H1 (cell line): Measurements from ENCODE around the gene SOS1.

Experiments used
- CBX5 ChIP-seq: fragments of 300-800, 300-1000 bp; sonication (generic); IDR thresholded peaks from 2 replicates; pipeline ENCODE4 v1.7.1; 2016; ENCODE audit warnings: antibody characterized with exemption, low read length, low read depth
- CBX8 ChIP-seq: fragments of 300-800, 300-1000 bp; sonication (generic); IDR thresholded peaks from 2 replicates; pipeline ENCODE4 v1.7.1; 2016; ENCODE audit warnings: low read depth, low read length, borderline replicate concordance
- CEBPB ChIP-seq: IDR thresholded peaks from 2 replicates; pipeline ENCODE4 v1.6.1; 2012; ENCODE audit warnings: low read depth, low read length
- E2F6 ChIP-seq: IDR thresholded peaks from 2 replicates; pipeline ENCODE4 v1.6.1; 2012; ENCODE audit warnings: inconsistent platforms
- EP300 ChIP-seq, 2 experiments: IDR thresholded peaks; 1 replicate in 1 of 2; 2 replicates in 1 of 2; pipeline ENCODE4 v1.6.1; 2011 to 2012; ENCODE audit warnings: low read depth in 2 of 2, low read length in 2 of 2, mild to moderate bottlenecking in 2 of 2, borderline replicate concordance in 1 of 2, inconsistent platforms in 1 of 2, moderate library complexity in 1 of 2
- POLR2A ChIP-seq, 2 experiments: IDR thresholded peaks; 1 replicate in 1 of 2; 2 replicates in 1 of 2; pipeline ENCODE4 v1.6.1; 2011; ENCODE audit warnings: low read depth in 2 of 2, low read length in 2 of 2, mild to moderate bottlenecking in 2 of 2; ENCODE audit errors: control extremely low read depth in 1 of 2
- POLR2AphosphoS5 ChIP-seq: IDR thresholded peaks from 2 replicates; pipeline ENCODE4 v1.6.1; 2011; ENCODE audit warnings: low read depth, low read length
- RAD21 ChIP-seq, 2 experiments: IDR thresholded peaks in 1 of 2; conservative IDR thresholded peaks in 1 of 2; 2 replicates each; pipeline ENCODE4 v1.6.1; 2011; ENCODE audit warnings: low read depth in 2 of 2, low read length in 2 of 2, improper control_type of control experiment in 1 of 2, inconsistent platforms in 1 of 2, mild to moderate bottlenecking in 1 of 2, moderate library complexity in 1 of 2
- SP1 ChIP-seq: IDR thresholded peaks from 2 replicates; pipeline ENCODE4 v1.6.1; 2011; ENCODE audit warnings: low read depth, low read length
- TBP ChIP-seq: IDR thresholded peaks from 2 replicates; pipeline ENCODE4 v1.6.1; 2011; ENCODE audit warnings: low read depth, low read length, improper control_type of control experiment
- TF ChIP-seq, protein P1 (sequence below): IDR thresholded peaks from 2 replicates; pipeline ENCODE4 v1.6.1; 2011; ENCODE audit warnings: low read depth, mild to moderate bottlenecking, low read length; ENCODE audit not compliant: insufficient read depth
- TF ChIP-seq, protein P2 (sequence below), 3 experiments: IDR thresholded peaks; 1 replicate in 2 of 3; 2 replicates in 1 of 3; pipeline versions ENCODE4 v1.5.1 to v1.6.1; 2011; ENCODE audit warnings: low read length in 3 of 3, mild to moderate bottlenecking in 3 of 3, inconsistent platforms in 2 of 3, low read depth in 1 of 3, moderate library complexity in 1 of 3; ENCODE audit not compliant: insufficient read depth in 1 of 3; ENCODE audit errors: control extremely low read depth in 1 of 3
- TF ChIP-seq, protein P3 (sequence below): IDR thresholded peaks from 2 replicates; pipeline ENCODE4 v1.6.1; 2011; ENCODE audit warnings: low read length, improper control_type of control experiment

GRCh38 chr2:39094717-39095363 is 26.0 kb downstream of the SOS1 start:
- no peak for TF ChIP-seq TBP
- TF ChIP-seq EP300 (IDR thresholded peaks at IDR 0.05; ENCODE audit: borderline replicate concordance in 1 of 2, low read depth in 2 of 2, low read length in 2 of 2), result no peak
- TF ChIP-seq, protein P1, sequence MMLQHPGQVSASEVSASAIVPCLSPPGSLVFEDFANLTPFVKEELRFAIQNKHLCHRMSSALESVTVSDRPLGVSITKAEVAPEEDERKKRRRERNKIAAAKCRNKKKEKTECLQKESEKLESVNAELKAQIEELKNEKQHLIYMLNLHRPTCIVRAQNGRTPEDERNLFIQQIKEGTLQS, result no peak
- no peak for TF ChIP-seq CEBPB
- TF ChIP-seq, protein P2, sequence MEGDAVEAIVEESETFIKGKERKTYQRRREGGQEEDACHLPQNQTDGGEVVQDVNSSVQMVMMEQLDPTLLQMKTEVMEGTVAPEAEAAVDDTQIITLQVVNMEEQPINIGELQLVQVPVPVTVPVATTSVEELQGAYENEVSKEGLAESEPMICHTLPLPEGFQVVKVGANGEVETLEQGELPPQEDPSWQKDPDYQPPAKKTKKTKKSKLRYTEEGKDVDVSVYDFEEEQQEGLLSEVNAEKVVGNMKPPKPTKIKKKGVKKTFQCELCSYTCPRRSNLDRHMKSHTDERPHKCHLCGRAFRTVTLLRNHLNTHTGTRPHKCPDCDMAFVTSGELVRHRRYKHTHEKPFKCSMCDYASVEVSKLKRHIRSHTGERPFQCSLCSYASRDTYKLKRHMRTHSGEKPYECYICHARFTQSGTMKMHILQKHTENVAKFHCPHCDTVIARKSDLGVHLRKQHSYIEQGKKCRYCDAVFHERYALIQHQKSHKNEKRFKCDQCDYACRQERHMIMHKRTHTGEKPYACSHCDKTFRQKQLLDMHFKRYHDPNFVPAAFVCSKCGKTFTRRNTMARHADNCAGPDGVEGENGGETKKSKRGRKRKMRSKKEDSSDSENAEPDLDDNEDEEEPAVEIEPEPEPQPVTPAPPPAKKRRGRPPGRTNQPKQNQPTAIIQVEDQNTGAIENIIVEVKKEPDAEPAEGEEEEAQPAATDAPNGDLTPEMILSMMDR (IDR thresholded peaks at IDR 0.05; ENCODE audit: control extremely low read depth in 1 of 3, insufficient read depth in 1 of 3, low read depth in 1 of 3, low read length in 3 of 3), result no peak
- TF ChIP-seq POLR2A (IDR thresholded peaks at IDR 0.05; ENCODE audit: control extremely low read depth in 1 of 2, low read depth in 2 of 2, low read length in 2 of 2), result no peak
- no peak for TF ChIP-seq SP1
- no peak for TF ChIP-seq POLR2AphosphoS5
- TF ChIP-seq RAD21 (IDR thresholded peaks at IDR 0.05 in 1 of 2, conservative IDR thresholded peaks at IDR 0.05 in 1 of 2; ENCODE audit: low read depth in 2 of 2, low read length in 2 of 2), result no peak
- TF ChIP-seq CBX5, result no peak
- no peak for TF ChIP-seq CBX8
- TF ChIP-seq, protein P3, sequence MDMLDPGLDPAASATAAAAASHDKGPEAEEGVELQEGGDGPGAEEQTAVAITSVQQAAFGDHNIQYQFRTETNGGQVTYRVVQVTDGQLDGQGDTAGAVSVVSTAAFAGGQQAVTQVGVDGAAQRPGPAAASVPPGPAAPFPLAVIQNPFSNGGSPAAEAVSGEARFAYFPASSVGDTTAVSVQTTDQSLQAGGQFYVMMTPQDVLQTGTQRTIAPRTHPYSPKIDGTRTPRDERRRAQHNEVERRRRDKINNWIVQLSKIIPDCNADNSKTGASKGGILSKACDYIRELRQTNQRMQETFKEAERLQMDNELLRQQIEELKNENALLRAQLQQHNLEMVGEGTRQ, result no peak
- no peak for TF ChIP-seq E2F6
